Stomach (tissue), 4 donors: Measurements from ENCODE around the gene CXCR6.

Source experiments
- CTCF ChIP-seq, 7 experiments: fragments of 450-650 bp in 4 of 7; fragments of 200-600 bp in 3 of 7; sonication (generic) in 3 of 7; IDR thresholded peaks; one replicate each; pipeline ENCODE4 v1.5.1; 2016 to 2019; ENCODE audit warnings: antibody characterized with exemption in 7 of 7, control low read depth in 2 of 7, mild to moderate bottlenecking in 1 of 7
- EP300 ChIP-seq: sonication (generic); formaldehyde crosslinking; IDR thresholded peaks from one replicate; pipeline ENCODE4 v1.6.1; 2017; ENCODE audit warnings: antibody characterized with exemption
- POLR2A ChIP-seq, 4 donors: fragments of 450-650 bp; IDR thresholded peaks; one replicate each; pipeline ENCODE4 v1.6.1; 2016; ENCODE audit warnings: antibody characterized with exemption in 4 of 4, control low read depth in 2 of 4, mild to moderate bottlenecking in 1 of 4, moderate library complexity in 1 of 4
- POLR2AphosphoS5 ChIP-seq, 3 donors: sonication (generic); formaldehyde crosslinking; IDR thresholded peaks; one replicate each; pipeline ENCODE4 v1.6.1; 2016; ENCODE audit warnings: antibody characterized with exemption in 3 of 3

GRCh38 chr3:45993421-45994027, 50.3 kb downstream of the CXCR6 start:
- TF ChIP-seq CTCF (IDR thresholded peaks at IDR 0.05) (no peak), POLR2AphosphoS5 (IDR thresholded peaks at IDR 0.05) (no peak), POLR2A (IDR thresholded peaks at IDR 0.05) (no peak), EP300 (no peak)
